Esophagus muscularis mucosa (tissue), 4 donors: Measurements from ENCODE around the gene VWA7. TPM values are rescaled to one million over a fixed set of nuclear protein-coding genes. Genes with fewer than 3 reads are reported as not detected.
A peak's percentile ranks its signal among the peaks of the same experiment; 100 is the strongest.
"Not testable (repeated sequence)": the region's sequence is repeated elsewhere in the genome, so short reads cannot be mapped to it uniquely, and the experiment has no call there.

Source experiments
- DNase-seq: peaks from one replicate; pipeline ENCODE4 v3.0.0-alpha.2; 2017; ENCODE audit errors: extremely low spot score
- H3K27ac ChIP-seq, 4 donors: fragments of 200-600 bp; sonication (generic); replicated peaks in 1 of 4; 1 replicate in 3 of 4; 2 replicates in 1 of 4; pipeline ENCODE4 v1.5.1; 2016 to 2019; ENCODE audit warnings: mild to moderate bottlenecking in 1 of 4
- H3K27me3 ChIP-seq, 4 donors: fragments of 200-600 bp; sonication (generic); one replicate each; pipeline versions ENCODE4 v1.5.1 to v1.6.0; 2016 to 2019
- H3K36me3 ChIP-seq, 4 donors: fragments of 200-600 bp; sonication (generic); one replicate each; pipeline ENCODE4 v1.5.1; 2016 to 2019
- H3K4me1 ChIP-seq, 4 donors: fragments of 200-600 bp; sonication (generic); one replicate each; pipeline ENCODE4 v1.5.1; 2016 to 2019
- H3K4me3 ChIP-seq, 4 donors: fragments of 200-600 bp; sonication (generic); 1 replicate in 2 of 4; 2 replicates in 2 of 4; pipeline ENCODE4 v1.5.1; 2016 to 2019; ENCODE audit warnings: mild to moderate bottlenecking in 4 of 4, moderate library complexity in 1 of 4
- H3K9me3 ChIP-seq, 4 donors: fragments of 200-600 bp; sonication (generic); 1 replicate in 3 of 4; 2 replicates in 1 of 4; pipeline ENCODE4 v1.5.1; 2016 to 2019
- EP300 ChIP-seq: sonication (generic); formaldehyde crosslinking; IDR thresholded peaks from one replicate; pipeline ENCODE4 v1.6.1; 2017; ENCODE audit warnings: antibody characterized with exemption
- POLR2A ChIP-seq: fragments of 450-650 bp; IDR thresholded peaks from one replicate; pipeline ENCODE4 v1.6.1; 2017; ENCODE audit warnings: antibody characterized with exemption, moderate library complexity, mild to moderate bottlenecking, low read depth
- POLR2AphosphoS5 ChIP-seq, 2 donors: sonication (generic); formaldehyde crosslinking; IDR thresholded peaks; one replicate each; pipeline ENCODE4 v1.6.1; 2017; ENCODE audit warnings: antibody characterized with exemption in 2 of 2
- WGBS: methylation state at CpG from one replicate; pipeline ENCODE4 v1.1.5; 2018; 5-methylcytosine and 5-hydroxymethylcytosine counted together
- intact Hi-C: fragments of 100-400 bp; cut with DNase I; formaldehyde crosslinking; loops from one replicate; pipeline ENCODE4 v1.15.1; 2023
- total RNA-seq, 4 donors: library from RNA; depleted of rRNA; stranded (reverse); fragments of >200 nt; gene quantifications; one replicate each; pipeline versions ENCODE4 v1.1.0 to v1.2.1, GENCODE V29; 2016
- TF ChIP-seq, protein P1 (sequence below), 3 experiments: fragments of 200-600 bp in 2 of 3; fragments of 450-650 bp in 1 of 3; sonication (generic) in 2 of 3; IDR thresholded peaks; one replicate each; pipeline ENCODE4 v1.5.1; 2017 to 2019; ENCODE audit warnings: antibody characterized with exemption in 3 of 3, mild to moderate bottlenecking in 2 of 3, moderate library complexity in 1 of 3

VWA7 gene
- total RNA-seq, 4 donors from 2014 or later: 0.40 to 0.50 (median 0.45) TPM; not detected in 1

DNA sequence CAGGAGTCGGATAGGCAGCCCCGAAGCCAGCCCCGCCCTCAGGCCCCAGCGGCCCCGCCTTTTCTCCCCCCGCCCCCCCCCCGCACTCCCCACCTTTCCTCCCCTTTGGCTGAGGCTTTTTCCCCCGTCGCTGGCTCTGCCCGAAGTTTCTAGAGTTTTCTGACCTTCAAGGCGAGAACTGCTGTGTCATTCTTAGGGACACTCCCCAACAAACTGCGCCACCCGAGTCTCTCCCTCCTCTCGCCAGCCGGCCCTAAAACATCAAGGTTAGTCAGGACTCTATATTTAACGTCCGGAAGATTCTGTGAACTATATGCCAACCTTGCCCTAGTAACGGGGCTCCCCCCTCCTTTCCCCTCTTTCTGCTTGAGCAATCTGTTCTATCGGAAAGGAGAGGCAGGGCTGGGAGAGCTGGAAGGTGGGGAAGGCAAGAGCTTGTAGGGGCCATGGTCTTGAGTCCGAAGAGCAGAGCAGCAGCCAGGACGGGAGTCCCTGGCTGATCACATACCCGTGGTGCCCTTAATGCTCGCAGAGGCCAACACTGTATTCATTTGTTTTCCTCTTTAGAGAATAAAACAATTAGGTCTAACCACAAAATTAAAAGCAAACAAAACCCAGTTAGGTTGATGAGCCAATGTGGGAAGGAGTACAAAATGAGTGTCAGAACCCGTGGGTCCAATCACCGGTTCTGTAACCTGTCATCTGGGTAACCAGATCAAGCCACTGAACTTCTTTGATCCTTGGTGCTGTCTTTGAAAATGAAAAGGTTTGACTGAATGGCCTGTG lies 45.1 kb upstream of the VWA7 start:
- WGBS: 2% methylated on average over 25 of the region's 25 CpGs
- peak; percentile 16 for TF ChIP-seq EP300
- peak; percentile 37 for TF ChIP-seq POLR2A
- peak; percentile 95 to 97 for TF ChIP-seq POLR2AphosphoS5 (IDR thresholded peaks at IDR 0.05)
- TF ChIP-seq, protein P1, sequence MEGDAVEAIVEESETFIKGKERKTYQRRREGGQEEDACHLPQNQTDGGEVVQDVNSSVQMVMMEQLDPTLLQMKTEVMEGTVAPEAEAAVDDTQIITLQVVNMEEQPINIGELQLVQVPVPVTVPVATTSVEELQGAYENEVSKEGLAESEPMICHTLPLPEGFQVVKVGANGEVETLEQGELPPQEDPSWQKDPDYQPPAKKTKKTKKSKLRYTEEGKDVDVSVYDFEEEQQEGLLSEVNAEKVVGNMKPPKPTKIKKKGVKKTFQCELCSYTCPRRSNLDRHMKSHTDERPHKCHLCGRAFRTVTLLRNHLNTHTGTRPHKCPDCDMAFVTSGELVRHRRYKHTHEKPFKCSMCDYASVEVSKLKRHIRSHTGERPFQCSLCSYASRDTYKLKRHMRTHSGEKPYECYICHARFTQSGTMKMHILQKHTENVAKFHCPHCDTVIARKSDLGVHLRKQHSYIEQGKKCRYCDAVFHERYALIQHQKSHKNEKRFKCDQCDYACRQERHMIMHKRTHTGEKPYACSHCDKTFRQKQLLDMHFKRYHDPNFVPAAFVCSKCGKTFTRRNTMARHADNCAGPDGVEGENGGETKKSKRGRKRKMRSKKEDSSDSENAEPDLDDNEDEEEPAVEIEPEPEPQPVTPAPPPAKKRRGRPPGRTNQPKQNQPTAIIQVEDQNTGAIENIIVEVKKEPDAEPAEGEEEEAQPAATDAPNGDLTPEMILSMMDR (IDR thresholded peaks at IDR 0.05): no peak
- H3K27ac ChIP-seq: peak overlapping the region; percentile 92 to 97 (median 96)
- H3K36me3 ChIP-seq: no peaks in the 10 kb centered on the region
- intact Hi-C loops: no loop called here
- H3K9me3 ChIP-seq: no peaks in the 10 kb centered on the region
- H3K4me1 ChIP-seq: peaks cover 57 to 92% (median 89%) of the 10 kb centered on the region in 4 donors
- peak; percentile 98 for DNase-seq
- H3K27me3 ChIP-seq: no peaks in the 10 kb centered on the region
- H3K4me3 ChIP-seq: peak overlapping the region; percentile 55 to 71 (median 62)

DNA sequence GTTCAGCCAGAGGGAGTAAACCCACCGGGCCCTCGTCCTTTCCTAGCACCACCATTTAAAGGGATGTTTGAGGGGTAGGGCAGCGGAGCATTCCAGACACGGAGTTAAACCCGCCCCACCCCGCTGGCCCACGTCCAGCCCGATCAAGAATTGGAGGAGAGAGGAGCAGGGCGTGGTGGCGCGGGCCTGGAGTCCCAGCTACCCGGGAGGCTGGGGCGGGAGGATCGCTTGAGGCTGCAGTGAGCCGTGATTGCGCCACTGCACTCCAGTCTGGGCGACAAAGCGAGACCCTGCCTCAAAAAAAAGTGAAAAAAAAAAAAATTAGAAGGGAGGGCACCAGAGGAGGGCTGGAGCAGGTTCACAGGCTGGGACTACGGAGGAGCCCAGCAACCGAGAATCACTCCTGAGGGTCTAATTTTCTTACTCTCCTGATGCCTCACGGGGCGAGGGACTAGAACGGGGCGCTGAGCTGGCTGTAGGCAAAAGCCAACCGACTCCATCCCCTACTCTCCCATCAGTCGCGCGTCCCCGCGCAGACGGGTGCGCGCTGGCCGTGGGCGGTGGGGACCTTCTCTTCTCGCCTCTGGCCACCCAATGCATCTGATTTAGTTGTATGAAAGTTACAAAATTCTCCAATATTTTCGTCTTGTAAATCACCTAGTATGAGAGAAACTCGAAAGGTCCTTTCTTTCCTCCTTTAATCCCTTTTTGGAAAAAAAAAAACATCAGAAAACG lies 44.3 kb upstream of the VWA7 start:
- TF ChIP-seq, protein P1 (IDR thresholded peaks at IDR 0.05): no peak
- TF ChIP-seq POLR2AphosphoS5 (IDR thresholded peaks at IDR 0.05): peak in 1 of 2 donors; percentile 3
- peak; percentile 44 for TF ChIP-seq POLR2A
- no peak for DNase-seq
- intact Hi-C loops: no loop called here
- H3K27me3 ChIP-seq: no peaks in the 10 kb centered on the region
- H3K36me3 ChIP-seq: no peaks in the 10 kb centered on the region
- peak overlapping the region; percentile 55 to 71 (median 62) for H3K4me3 ChIP-seq
- H3K9me3 ChIP-seq: no peaks in the 10 kb centered on the region
- H3K27ac ChIP-seq: peak overlapping the region; percentile 92 to 97 (median 96)
- peaks cover 56 to 87% (median 85%) of the 10 kb centered on the region in 4 donors for H3K4me1 ChIP-seq
- WGBS: 5% methylated on average over 39 of the region's 39 CpGs

DNA sequence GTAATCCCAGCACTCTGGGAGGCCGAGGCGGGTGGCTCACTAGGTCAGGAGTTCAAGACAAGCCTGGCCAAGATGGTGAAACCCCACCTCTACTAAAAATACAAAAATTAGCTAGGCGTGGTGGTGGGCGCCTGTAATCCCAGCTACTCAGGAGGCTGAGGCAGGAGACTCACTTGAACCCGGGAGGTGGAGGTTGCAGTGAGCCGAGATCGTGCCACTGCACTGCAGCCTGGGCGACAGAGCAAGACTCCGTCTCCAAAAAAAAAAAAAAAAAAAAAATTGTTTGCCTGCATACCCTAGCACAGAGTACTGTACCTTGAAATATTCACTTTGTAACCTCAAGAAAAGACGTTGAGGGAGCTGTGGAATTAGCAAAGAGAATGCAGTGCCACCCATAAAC lies 43.3 kb upstream of the VWA7 start:
- H3K27me3 ChIP-seq, H3K9me3 ChIP-seq, H3K4me3 ChIP-seq, H3K36me3 ChIP-seq, intact Hi-C loops, DNase-seq: not testable (repeated sequence)
- Histone ChIP-seq H3K4me1 (peaks cover 50 to 76% (median 74%) of the 10 kb centered on the region in 4 donors), H3K27ac (peak overlapping the region; percentile 92 to 97 (median 96))
- 87% methylated on average over 10 of the region's 10 CpGs for WGBS

DNA sequence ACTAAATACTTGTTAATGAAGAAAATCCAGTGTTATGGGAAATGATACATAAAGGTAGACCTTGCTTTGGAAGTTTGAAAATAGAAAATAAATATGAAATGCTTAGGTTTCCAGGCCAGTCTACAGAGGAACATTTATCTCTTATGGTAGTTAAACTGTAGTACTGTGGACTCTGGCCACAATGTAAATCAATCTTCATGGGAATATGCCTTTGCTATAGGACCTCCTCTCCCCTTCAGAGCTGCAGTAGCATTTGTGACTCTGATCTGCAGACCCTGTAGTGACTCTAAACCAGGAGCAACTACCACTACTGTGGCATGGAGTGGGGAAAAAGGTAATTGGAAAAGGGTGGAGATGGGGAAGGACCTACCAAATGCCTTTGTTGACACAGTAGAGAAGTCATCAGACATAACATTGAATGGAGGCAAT lies 42.8 kb upstream of the VWA7 start:
- intact Hi-C loops: no loop called here
- no peak for DNase-seq

More for the DNA sequence above, 42.8 kb upstream of the VWA7 start:
- peaks cover 50 to 71% (median 69%) of the 10 kb centered on the region in 4 donors for H3K4me1 ChIP-seq
- no peaks in the 10 kb centered on the region for H3K9me3 ChIP-seq
- TF ChIP-seq POLR2AphosphoS5 (IDR thresholded peaks at IDR 0.05) (no peak), EP300 (no peak), POLR2A (no peak)
- TF ChIP-seq, protein P1 (IDR thresholded peaks at IDR 0.05): no peak
- peak overlapping the region; percentile 52 to 63 (median 58) for H3K4me3 ChIP-seq
- no peaks in the 10 kb centered on the region for H3K27me3 ChIP-seq
- no peaks in the 10 kb centered on the region for H3K36me3 ChIP-seq
- peak overlapping the region; percentile 92 to 97 (median 96) for H3K27ac ChIP-seq
